AG04449 (cell line): ENCODE data around the gene IL15.

Experiments
- CTCF ChIA-PET: fragments of 350-600 bp; formaldehyde crosslinking; extraction: SDS; loops from one replicate; lab custom pipeline; 2021; ENCODE audit warnings: antibody characterized with exemption; lab: Yijun Ruan, JAX
- POLR2A ChIA-PET: fragments of 400-600, 350-600 bp; formaldehyde crosslinking; extraction: SDS; loops from one replicate; lab custom pipeline; 2020; ENCODE audit warnings: antibody characterized with exemption, inconsistent platforms; lab: Yijun Ruan, JAX
- DNase-seq: peaks from one replicate; pipeline ENCODE4 v3.0.0-alpha.2; 2010; ENCODE audit warnings: low read depth, low spot score
- H3K4me3 ChIP-seq: 2 replicates; pipeline ENCODE4 v1.5.1; 2011; ENCODE audit warnings: low read depth, mild to moderate bottlenecking, control low read depth, low read length
- TF ChIP-seq, protein P1 (sequence below): IDR thresholded peaks from one replicate; pipeline ENCODE4 v1.5.1; 2011; ENCODE audit warnings: mild to moderate bottlenecking, moderate library complexity, low read length, control low read depth, inconsistent platforms; ENCODE audit not compliant: insufficient read depth; ENCODE audit errors: missing control alignments

The IL15 gene

DNA sequence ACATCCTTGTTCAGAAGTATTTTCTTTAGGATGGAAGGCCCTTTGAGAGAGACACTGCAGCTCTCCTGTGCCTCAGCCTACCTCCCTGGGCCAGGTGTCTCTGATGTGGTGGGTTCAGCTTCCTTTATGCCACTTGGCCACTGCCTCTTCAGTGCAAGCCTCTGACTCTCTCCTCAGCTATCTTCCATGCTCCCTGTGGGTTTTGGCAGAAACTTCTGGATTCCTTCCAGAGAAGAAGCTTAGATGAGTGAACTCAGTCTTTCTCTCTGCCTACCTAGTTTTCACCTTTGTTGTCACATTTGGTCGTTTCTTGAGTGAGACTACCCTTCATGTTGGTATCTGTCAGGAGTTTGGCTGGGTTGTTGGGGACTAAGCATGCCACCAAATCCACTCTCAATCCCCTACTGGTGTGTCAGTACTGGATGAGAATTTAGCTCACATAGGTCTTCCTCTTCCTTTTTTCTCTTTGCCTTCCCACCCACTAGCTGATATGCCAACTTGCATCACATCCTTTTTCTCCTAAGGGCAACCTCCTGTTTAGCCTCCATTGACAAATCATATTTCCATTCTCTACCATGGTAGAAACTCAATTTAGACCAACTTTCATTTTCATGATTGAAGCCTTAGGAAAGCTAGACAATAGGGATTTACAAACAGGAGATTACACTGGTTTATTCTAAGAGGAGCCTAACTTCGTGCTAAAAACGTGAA lies 32.0 kb downstream of the IL15 start:
- TF ChIP-seq, protein P1, sequence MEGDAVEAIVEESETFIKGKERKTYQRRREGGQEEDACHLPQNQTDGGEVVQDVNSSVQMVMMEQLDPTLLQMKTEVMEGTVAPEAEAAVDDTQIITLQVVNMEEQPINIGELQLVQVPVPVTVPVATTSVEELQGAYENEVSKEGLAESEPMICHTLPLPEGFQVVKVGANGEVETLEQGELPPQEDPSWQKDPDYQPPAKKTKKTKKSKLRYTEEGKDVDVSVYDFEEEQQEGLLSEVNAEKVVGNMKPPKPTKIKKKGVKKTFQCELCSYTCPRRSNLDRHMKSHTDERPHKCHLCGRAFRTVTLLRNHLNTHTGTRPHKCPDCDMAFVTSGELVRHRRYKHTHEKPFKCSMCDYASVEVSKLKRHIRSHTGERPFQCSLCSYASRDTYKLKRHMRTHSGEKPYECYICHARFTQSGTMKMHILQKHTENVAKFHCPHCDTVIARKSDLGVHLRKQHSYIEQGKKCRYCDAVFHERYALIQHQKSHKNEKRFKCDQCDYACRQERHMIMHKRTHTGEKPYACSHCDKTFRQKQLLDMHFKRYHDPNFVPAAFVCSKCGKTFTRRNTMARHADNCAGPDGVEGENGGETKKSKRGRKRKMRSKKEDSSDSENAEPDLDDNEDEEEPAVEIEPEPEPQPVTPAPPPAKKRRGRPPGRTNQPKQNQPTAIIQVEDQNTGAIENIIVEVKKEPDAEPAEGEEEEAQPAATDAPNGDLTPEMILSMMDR, result no peak
- no peak overlapping the region for H3K4me3 ChIP-seq
- ChIA-PET POLR2A (no interaction called here), CTCF (interaction anchor here (1.2 kb wide), 1 partner anchor 12 kb away, joined by 3 read pairs; no protein-coding TSS in a partner anchor)
- DNase-seq, result no peak

DNA sequence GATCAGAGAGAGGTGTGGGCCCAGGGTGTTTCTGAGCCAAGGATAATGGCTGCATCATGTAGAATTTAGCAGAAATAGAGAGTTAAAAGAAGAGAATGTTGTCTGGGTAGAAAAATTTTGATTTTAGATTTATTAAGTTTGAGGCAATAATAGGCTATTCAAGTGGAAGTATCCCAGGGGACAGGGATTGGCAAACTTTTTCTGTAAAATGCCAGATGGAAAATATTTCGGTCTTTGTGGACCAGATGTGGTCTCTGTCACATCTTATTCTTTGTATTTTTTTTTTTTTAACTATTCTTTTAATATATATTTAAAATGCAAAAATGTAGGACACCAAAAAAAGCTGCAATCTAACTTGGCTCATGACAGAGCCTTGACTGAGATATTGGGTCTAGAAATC lies 33.1 kb downstream of the IL15 start:
- DNase-seq, result no peak
- H3K4me3 ChIP-seq, result no peak overlapping the region
- ChIA-PET CTCF (interaction anchor here (1.2 to 5.2 kb wide), 2 partner anchors 11 to 15 kb away, joined by 3 to 15 read pairs; no protein-coding TSS in a partner anchor), POLR2A (no interaction called here)
- TF ChIP-seq, protein P1, result no peak

DNA sequence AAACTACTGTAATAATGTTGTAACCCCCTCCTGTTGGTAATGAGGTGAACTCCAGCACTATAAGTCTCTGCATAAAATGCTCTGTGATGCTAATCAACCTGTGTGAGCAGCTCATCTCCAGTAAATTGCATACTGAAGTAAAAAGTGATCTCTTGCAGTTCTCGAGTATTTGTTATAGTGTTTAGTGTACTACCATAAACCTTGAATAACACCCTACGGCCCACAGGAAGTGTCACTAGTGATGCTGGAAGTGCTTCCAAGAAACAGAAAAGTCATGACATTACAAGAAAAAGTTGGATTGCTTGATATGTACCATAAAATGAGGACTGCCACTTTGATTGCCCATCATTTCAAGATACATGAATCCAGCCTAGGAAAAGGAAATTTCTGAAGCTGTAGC lies 39.0 kb downstream of the IL15 start:
- POLR2A ChIA-PET, result no interaction called here
- no peak for DNase-seq
- H3K4me3 ChIP-seq, result no peak overlapping the region
- CTCF ChIA-PET, result no interaction called here
- TF ChIP-seq, protein P1, result no peak

DNA sequence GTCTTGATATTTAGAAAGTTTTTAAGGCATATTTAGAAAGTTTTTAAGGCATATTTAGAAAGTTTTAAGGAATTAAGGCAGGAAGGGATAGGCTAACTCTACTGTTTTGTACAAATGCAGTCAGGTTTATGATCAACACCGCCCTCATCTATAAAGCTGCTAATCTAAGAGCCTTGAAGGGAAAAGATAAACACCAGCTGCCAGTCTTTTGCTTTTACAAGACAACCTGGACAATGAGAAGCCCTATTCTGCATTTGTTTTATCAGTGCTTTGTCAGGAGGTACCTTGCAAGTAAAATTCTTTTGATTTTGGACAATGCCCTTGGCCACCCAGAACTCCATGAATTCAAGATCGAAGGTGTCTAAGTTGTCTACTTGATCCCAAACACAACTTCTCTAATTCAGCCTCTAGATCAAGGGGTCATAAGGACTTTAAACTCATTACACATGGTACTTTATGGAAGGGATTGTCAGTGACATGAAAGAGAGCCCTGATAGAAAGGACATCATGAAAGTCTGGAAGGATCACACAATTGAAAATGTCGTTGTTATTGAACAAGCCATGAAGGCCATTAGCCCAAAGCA lies 39.8 kb downstream of the IL15 start:
- no peak for DNase-seq
- ChIA-PET POLR2A (no interaction called here), CTCF (no interaction called here)
- H3K4me3 ChIP-seq, result no peak overlapping the region
- TF ChIP-seq, protein P1, result no peak

DNA sequence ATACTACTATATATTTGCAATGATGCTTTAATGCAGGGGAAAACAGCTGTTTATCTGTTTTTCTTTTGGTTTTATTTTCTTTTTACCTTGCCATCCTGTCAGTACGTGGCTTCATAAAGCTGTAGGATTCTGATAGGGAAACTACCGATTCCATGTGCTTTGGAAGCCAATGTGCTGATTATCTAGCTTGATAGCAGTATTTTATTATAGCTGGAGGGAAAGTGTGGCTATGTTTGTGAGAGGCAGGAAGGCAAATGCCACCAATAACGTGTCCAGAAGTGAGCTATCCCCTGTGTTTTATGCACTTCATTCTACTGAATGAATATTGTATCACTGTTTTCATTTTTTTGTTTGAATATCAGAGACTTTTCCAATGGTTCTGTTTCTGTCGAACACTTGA lies 43.7 kb downstream of the IL15 start:
- TF ChIP-seq, protein P1, result no peak
- CTCF ChIA-PET, result interaction anchor here (1.3 to 1.9 kb wide), 3 partner anchors 8 to 26 kb away, joined by 3 to 6 read pairs (median 5); no protein-coding TSS in a partner anchor
- POLR2A ChIA-PET, result no interaction called here
- no peak overlapping the region for H3K4me3 ChIP-seq
- no peak for DNase-seq

DNA sequence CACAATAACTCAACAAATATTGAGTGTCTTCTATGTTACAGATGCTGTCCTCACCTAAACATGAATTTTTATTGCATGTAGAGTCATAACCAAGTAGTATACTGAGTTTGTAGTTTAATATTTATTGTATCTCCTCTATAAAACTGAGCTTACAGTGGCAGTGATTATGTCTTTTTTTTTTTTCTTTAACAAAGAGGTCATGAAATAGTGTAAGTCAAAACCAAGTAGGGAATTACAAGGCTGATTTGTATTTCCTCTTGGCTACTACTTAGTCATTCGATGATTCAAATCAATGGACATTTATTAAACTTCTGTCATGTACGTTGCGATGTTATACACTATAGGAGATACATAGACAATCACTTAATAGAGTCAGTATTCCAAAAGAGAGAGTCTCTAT lies 48.4 kb downstream of the IL15 start:
- CTCF ChIA-PET, result interaction anchor here (0.9 to 1.0 kb wide), 2 partner anchors 25 to 309 kb away, joined by 3 read pairs; no protein-coding TSS in a partner anchor
- POLR2A ChIA-PET, result no interaction called here

More for the DNA sequence above, 48.4 kb downstream of the IL15 start:
- H3K4me3 ChIP-seq, result no peak overlapping the region
- TF ChIP-seq, protein P1, result no peak
- DNase-seq, result no peak
